Neural progenitor cell (in vitro differentiated cells): Measurements from ENCODE around the gene ZMYM1.

Experiments
- EZH2 ChIP-seq: fragments of 200-600 bp; sonication (generic); IDR thresholded peaks from 2 replicates; pipeline ENCODE4 v1.6.1; 2017; ENCODE audit warnings: antibody characterized with exemption, mild to moderate bottlenecking, moderate library complexity
- TF ChIP-seq, protein P1 (sequence below): fragments of 200-600 bp; sonication (generic); IDR thresholded peaks from 2 replicates; pipeline ENCODE4 v1.5.1; 2017; ENCODE audit warnings: antibody characterized with exemption, mild to moderate bottlenecking

GRCh38 chr1:35029761-35030160, 49.4 kb upstream of the ZMYM1 start:
- TF ChIP-seq, protein P1, sequence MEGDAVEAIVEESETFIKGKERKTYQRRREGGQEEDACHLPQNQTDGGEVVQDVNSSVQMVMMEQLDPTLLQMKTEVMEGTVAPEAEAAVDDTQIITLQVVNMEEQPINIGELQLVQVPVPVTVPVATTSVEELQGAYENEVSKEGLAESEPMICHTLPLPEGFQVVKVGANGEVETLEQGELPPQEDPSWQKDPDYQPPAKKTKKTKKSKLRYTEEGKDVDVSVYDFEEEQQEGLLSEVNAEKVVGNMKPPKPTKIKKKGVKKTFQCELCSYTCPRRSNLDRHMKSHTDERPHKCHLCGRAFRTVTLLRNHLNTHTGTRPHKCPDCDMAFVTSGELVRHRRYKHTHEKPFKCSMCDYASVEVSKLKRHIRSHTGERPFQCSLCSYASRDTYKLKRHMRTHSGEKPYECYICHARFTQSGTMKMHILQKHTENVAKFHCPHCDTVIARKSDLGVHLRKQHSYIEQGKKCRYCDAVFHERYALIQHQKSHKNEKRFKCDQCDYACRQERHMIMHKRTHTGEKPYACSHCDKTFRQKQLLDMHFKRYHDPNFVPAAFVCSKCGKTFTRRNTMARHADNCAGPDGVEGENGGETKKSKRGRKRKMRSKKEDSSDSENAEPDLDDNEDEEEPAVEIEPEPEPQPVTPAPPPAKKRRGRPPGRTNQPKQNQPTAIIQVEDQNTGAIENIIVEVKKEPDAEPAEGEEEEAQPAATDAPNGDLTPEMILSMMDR: no peak
- TF ChIP-seq EZH2: no peak
